Kidney glomerular epithelial cell (primary cell): ENCODE data around the gene TAF13.
"Not testable (repeated sequence)": the region's sequence is repeated elsewhere in the genome, so short reads cannot be mapped to it uniquely, and the experiment has no call there.

Experiments used
- DNase-seq: peaks from one replicate; lab custom pipeline; 2025; lab: John Stamatoyannopoulos, UW

TAF13 gene

GRCh38 chr1:109046671-109047070, 29.1 kb downstream of the TAF13 start:
- no peak for DNase-seq

- DNase-seq: no peak
Observed at GRCh38 chr1:109045595-109045994, 30.2 kb downstream of the TAF13 start.

GRCh38 chr1:109041621-109042468, 34.0 kb downstream of the TAF13 start, which contains the start of gene WDR47:
Gene WDR47, minus strand, starts transcription at chr1:109042102. Its CDS starts 18,590 bp downstream, at chr1:109023512.
- DNase-seq: peak; percentile 85

- no peak for DNase-seq
Observed at GRCh38 chr1:109040989-109041620, 34.7 kb downstream of the TAF13 start.

GRCh38 chr1:109040627-109040988, 35.2 kb downstream of the TAF13 start:
- no peak for DNase-seq

- DNase-seq: no peak
Observed at GRCh38 chr1:109034382-109034781, 41.4 kb downstream of the TAF13 start.

GRCh38 chr1:109029493-109029892, 46.3 kb downstream of the TAF13 start:
- not testable (repeated sequence) for DNase-seq

- DNase-seq: no peak
Observed at GRCh38 chr1:109027841-109028240, 48.0 kb downstream of the TAF13 start.

GRCh38 chr1:109025694-109026093, 50.1 kb downstream of the TAF13 start:
- no peak for DNase-seq

GRCh38 chr1:109024646-109025045, 51.2 kb downstream of the TAF13 start:
- DNase-seq: no peak

- no peak for DNase-seq
Observed at GRCh38 chr1:109020693-109021257, 55.0 kb downstream of the TAF13 start.

- not testable (repeated sequence) for DNase-seq
Observed at GRCh38 chr1:109017719-109018118, 58.1 kb downstream of the TAF13 start.

GRCh38 chr1:109017134-109017533, 58.7 kb downstream of the TAF13 start:
- DNase-seq: no peak
